Neural progenitor cell (in vitro differentiated cells): ENCODE measurements around the gene UBE2J1. TPM values are rescaled to one million over a fixed set of nuclear protein-coding genes. Genes with fewer than 3 reads are reported as not detected.
"Not testable (repeated sequence)": the region's sequence is repeated elsewhere in the genome, so short reads cannot be mapped to it uniquely, and the experiment has no call there.

Source experiments
- DNase-seq: peaks from one replicate; pipeline ENCODE4 v3.0.0-alpha.2; 2016; ENCODE audit warnings: low spot score
- H2AFZ ChIP-seq: fragments of 200-600 bp; sonication (generic); replicated peaks from 2 replicates; pipeline ENCODE4 v1.6.1; 2016; ENCODE audit warnings: antibody characterized with exemption
- H3F3A ChIP-seq: fragments of 200-600 bp; sonication (generic); 2 replicates; pipeline ENCODE4 v1.6.1; 2016; ENCODE audit warnings: antibody characterized with exemption, low read depth
- H3K27ac ChIP-seq: fragments of 200-600 bp; sonication (generic); 2 replicates; pipeline ENCODE4 v1.5.1; 2016; ENCODE audit warnings: mild to moderate bottlenecking
- H3K27me3 ChIP-seq: fragments of 200-600 bp; sonication (generic); 2 replicates; pipeline ENCODE4 v1.6.1; 2016; ENCODE audit warnings: mild to moderate bottlenecking, moderate library complexity
- H3K36me3 ChIP-seq: fragments of 200-600 bp; sonication (generic); 2 replicates; pipeline ENCODE4 v1.5.1; 2016
- H3K4me1 ChIP-seq: fragments of 200-600 bp; sonication (generic); 2 replicates; pipeline ENCODE4 v1.6.1; 2016; ENCODE audit warnings: mixed run types
- H3K4me2 ChIP-seq: fragments of 200-600 bp; sonication (generic); 2 replicates; pipeline ENCODE4 v1.6.1; 2016
- H3K4me3 ChIP-seq: fragments of 200-600 bp; sonication (generic); 2 replicates; pipeline ENCODE4 v1.5.1; 2016
- H3K79me2 ChIP-seq: fragments of 200-600 bp; sonication (generic); 2 replicates; pipeline ENCODE4 v1.6.1; 2016; ENCODE audit warnings: low read depth
- H3K9ac ChIP-seq: fragments of 200-600 bp; sonication (generic); 2 replicates; pipeline ENCODE4 v1.6.1; 2016
- H3K9me3 ChIP-seq: fragments of 200-600 bp; sonication (generic); 2 replicates; pipeline ENCODE4 v1.5.1; 2016; ENCODE audit warnings: low read depth
- H4K20me1 ChIP-seq: fragments of 200-600 bp; sonication (generic); 2 replicates; pipeline ENCODE4 v1.6.1; 2016; ENCODE audit warnings: low read depth
- H3K27ac Mint-ChIP-seq: 3 replicates; pipeline ENCODE4 v1.8.0; 2021; ENCODE audit warnings: mixed read lengths
- H3K27me3 Mint-ChIP-seq: 2 replicates; pipeline ENCODE4 v1.8.0; 2022; ENCODE audit warnings: low read depth, mild to moderate bottlenecking, inconsistent platforms, moderate library complexity, mixed read lengths; ENCODE audit not compliant: insufficient read depth
- H3K36me3 Mint-ChIP-seq: 3 replicates; pipeline ENCODE4 v1.8.0; 2021; ENCODE audit warnings: mixed read lengths
- H3K4me1 Mint-ChIP-seq: 3 replicates; pipeline ENCODE4 v1.8.0; 2021; ENCODE audit warnings: mixed read lengths
- H3K4me3 Mint-ChIP-seq: 3 replicates; pipeline ENCODE4 v1.8.0; 2021; ENCODE audit warnings: mild to moderate bottlenecking, moderate library complexity, mixed read lengths
- H3K9me3 Mint-ChIP-seq: 3 replicates; pipeline ENCODE4 v1.8.0; 2020; ENCODE audit warnings: mixed read lengths
- CTCF ChIP-seq: fragments of 200-600 bp; sonication (generic); IDR thresholded peaks from 2 replicates; pipeline ENCODE4 v1.5.1; 2017; ENCODE audit warnings: antibody characterized with exemption, mild to moderate bottlenecking
- EZH2 ChIP-seq: fragments of 200-600 bp; sonication (generic); IDR thresholded peaks from 2 replicates; pipeline ENCODE4 v1.6.1; 2017; ENCODE audit warnings: antibody characterized with exemption, mild to moderate bottlenecking, moderate library complexity
- EZH2phosphoT487 ChIP-seq: fragments of 200-600 bp; sonication (generic); IDR thresholded peaks from 2 replicates; pipeline ENCODE4 v1.6.1; 2017; ENCODE audit warnings: antibody characterized with exemption
- total RNA-seq: library from RNA; depleted of rRNA; stranded (reverse); fragments of >200 nt; gene quantifications from 2 replicates; pipeline ENCODE4 v1.2.3, GENCODE V29; 2015; ENCODE audit warnings: low replicate concordance

Gene UBE2J1
- total RNA-seq, 1 donor from 2014 or later, result 43.0 TPM

DNA sequence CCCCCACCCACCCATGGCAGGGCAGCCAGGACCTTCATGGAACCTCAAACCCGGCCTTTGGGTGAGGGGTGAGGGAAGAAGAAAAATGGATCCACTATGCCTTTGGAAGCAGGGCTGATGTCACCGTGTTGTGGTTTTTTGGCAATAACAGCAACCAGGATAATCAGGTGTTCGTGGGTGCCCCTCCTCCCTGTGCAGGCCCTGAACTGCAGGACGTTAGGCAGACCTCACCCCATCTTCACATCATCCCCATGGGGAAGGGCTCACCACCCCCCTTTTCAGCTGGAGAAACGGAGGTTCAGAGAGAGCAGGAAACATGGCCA, 41.0 kb downstream of the UBE2J1 start:
- DNase-seq, result no peak
- Histone ChIP-seq H3K4me3 (no peak overlapping the region), H3K27ac (no peak overlapping the region), H2AFZ (no peak overlapping the region), H4K20me1 (no peaks in the 10 kb centered on the region), H3K4me2 (no peak overlapping the region), H3K9ac (no peak overlapping the region), H3K4me1 (peaks cover 10% of the 10 kb centered on the region), H3K9me3 (no peaks in the 10 kb centered on the region), H3K27me3 (no peaks in the 10 kb centered on the region), H3K79me2 (no peaks in the 10 kb centered on the region), H3F3A (peaks cover 10% of the 10 kb centered on the region), H3K36me3 (no peaks in the 10 kb centered on the region)
- no peaks in the 10 kb centered on the region for H3K9me3 Mint-ChIP-seq
- TF ChIP-seq EZH2phosphoT487 (no peak), CTCF (no peak), EZH2 (no peak)
- H3K4me1 Mint-ChIP-seq, result peaks cover 35% of the 10 kb centered on the region
- H3K36me3 Mint-ChIP-seq, result peaks cover 4% of the 10 kb centered on the region
- H3K27ac Mint-ChIP-seq, result peak overlapping the region; percentile 64
- H3K27me3 Mint-ChIP-seq, result peaks cover 7% of the 10 kb centered on the region
- no peak overlapping the region for H3K4me3 Mint-ChIP-seq

DNA sequence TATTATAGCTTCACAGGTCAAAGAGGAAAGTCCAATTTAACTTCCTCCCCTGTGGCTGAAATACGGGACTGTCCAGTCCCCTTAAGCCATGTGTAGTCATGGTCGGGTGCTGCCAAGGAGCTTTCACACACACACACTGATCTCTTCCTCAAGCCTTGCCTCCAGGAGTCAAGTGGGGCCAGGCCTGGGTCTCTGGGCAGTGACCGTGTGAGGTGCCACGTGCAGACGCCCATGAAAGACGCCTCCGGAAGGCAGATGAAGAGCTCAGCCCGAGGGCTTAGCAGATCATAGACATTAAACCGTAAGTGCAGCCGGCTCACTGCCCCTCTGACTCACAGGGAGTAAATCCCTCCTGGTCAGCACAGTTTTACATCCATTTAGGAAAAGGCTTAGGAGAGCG, 41.6 kb downstream of the UBE2J1 start:
- no peak overlapping the region for H3K27ac ChIP-seq
- Mint-ChIP-seq H3K27me3 (peaks cover 7% of the 10 kb centered on the region), H3K27ac (peak overlapping the region; percentile 4), H3K36me3 (peaks cover 2% of the 10 kb centered on the region), H3K4me1 (peaks cover 35% of the 10 kb centered on the region), H3K4me3 (no peak overlapping the region), H3K9me3 (no peaks in the 10 kb centered on the region)
- no peak overlapping the region for H3K4me2 ChIP-seq
- peaks cover 10% of the 10 kb centered on the region for H3F3A ChIP-seq
- H2AFZ ChIP-seq, result no peak overlapping the region
- peaks cover 10% of the 10 kb centered on the region for H3K4me1 ChIP-seq
- H3K4me3 ChIP-seq, result no peak overlapping the region
- no peaks in the 10 kb centered on the region for H3K27me3 ChIP-seq
- TF ChIP-seq EZH2, result no peak
- TF ChIP-seq CTCF, result no peak
- no peak for TF ChIP-seq EZH2phosphoT487
- H3K36me3 ChIP-seq, result no peaks in the 10 kb centered on the region
- no peak overlapping the region for H3K9ac ChIP-seq
- DNase-seq, result peak; percentile 49
- no peaks in the 10 kb centered on the region for H3K79me2 ChIP-seq
- no peaks in the 10 kb centered on the region for H4K20me1 ChIP-seq
- H3K9me3 ChIP-seq, result no peaks in the 10 kb centered on the region

DNA sequence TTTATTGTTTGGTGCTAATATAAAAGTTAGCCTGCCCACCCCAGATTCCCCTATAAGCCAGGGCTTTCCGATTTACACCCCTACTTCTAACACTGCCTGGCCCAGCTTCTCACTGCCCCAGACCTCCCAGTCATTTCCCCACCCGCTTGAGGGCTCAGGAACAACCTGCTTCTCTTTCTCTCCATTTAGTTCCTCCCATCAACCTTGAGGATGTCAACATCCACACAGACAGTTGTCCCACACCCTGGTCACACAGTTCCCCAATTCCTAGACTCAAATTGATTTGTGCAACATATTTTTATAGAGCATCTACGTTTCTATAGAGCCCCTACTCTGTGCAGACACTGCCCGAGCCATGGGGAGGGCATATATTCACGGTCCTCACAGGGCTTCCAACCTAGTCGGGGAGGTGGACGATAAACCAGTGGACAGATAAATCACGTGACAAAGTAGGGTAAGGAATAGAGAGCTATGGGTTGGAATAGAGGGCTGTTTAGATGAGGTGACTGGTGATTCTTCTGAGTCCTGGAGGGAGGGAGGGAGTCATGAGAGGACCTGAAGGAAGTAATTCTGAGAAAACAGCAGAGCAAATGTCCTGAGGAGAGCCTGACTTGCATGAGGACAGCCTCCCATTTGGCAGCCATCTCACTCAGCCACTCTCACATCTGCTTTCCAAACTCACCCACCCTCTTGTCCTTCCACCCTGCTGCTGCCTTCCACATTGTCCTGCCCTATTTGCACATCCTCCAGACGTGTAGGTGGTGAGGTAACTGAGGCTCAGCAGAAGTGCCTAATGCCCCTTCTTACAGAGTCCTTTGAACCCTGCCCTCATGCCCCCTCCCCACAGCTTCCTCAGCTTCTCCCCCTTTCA, 43.8 kb downstream of the UBE2J1 start:
- no peak for TF ChIP-seq CTCF
- Mint-ChIP-seq H3K27me3 (peaks cover 11% of the 10 kb centered on the region), H3K4me3 (no peak overlapping the region), H3K9me3 (peaks cover 3% of the 10 kb centered on the region), H3K36me3 (no peaks in the 10 kb centered on the region), H3K27ac (no peak overlapping the region), H3K4me1 (peaks cover 35% of the 10 kb centered on the region)
- no peaks in the 10 kb centered on the region for H3K79me2 ChIP-seq
- H3K27me3 ChIP-seq, result no peaks in the 10 kb centered on the region
- DNase-seq, result no peak
- no peaks in the 10 kb centered on the region for H3K9me3 ChIP-seq
- peaks cover 10% of the 10 kb centered on the region for H3F3A ChIP-seq
- H3K9ac ChIP-seq, result no peak overlapping the region
- no peak overlapping the region for H3K4me2 ChIP-seq
- peaks cover 10% of the 10 kb centered on the region for H3K4me1 ChIP-seq
- no peak overlapping the region for H2AFZ ChIP-seq
- no peak overlapping the region for H3K4me3 ChIP-seq
- H3K36me3 ChIP-seq, result no peaks in the 10 kb centered on the region
- no peaks in the 10 kb centered on the region for H4K20me1 ChIP-seq
- no peak overlapping the region for H3K27ac ChIP-seq

DNA sequence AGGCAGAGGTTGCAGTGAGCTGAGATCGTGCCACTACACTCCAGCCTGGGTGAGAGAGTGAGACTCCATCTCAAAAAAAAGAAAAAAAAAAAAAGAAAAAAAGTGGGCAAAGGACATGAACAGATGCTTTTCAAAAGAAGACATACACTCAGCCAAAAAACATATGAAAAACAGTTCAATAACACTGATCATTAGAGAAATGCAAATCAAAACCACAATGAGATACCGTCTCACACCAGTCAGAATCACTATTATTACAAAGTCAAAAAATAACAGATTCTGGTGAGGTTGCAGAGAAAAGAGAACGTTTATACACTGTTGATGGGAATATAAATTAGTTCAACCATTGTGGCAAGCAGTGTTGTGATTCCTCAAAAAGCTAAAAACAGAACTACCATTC, 48.0 kb downstream of the UBE2J1 start:
- not testable (repeated sequence) for H3K4me3 ChIP-seq, H3F3A ChIP-seq, H3K4me1 Mint-ChIP-seq, H3K36me3 Mint-ChIP-seq, H3K27ac Mint-ChIP-seq, H3K27me3 ChIP-seq, H3K9ac ChIP-seq, H4K20me1 ChIP-seq, H3K4me3 Mint-ChIP-seq, DNase-seq, H3K27ac ChIP-seq, H3K9me3 ChIP-seq, H3K4me2 ChIP-seq, H2AFZ ChIP-seq, H3K36me3 ChIP-seq, H3K4me1 ChIP-seq, H3K79me2 ChIP-seq
- Mint-ChIP-seq H3K27me3 (peaks cover 12% of the 10 kb centered on the region), H3K9me3 (peaks cover 24% of the 10 kb centered on the region)
